ENCODE measurements around the gene PAMR1.
"Not testable (repeated sequence)": the region's sequence is repeated elsewhere in the genome, so short reads cannot be mapped to it uniquely, and the experiment has no call there.

The PAMR1 gene

DNA sequence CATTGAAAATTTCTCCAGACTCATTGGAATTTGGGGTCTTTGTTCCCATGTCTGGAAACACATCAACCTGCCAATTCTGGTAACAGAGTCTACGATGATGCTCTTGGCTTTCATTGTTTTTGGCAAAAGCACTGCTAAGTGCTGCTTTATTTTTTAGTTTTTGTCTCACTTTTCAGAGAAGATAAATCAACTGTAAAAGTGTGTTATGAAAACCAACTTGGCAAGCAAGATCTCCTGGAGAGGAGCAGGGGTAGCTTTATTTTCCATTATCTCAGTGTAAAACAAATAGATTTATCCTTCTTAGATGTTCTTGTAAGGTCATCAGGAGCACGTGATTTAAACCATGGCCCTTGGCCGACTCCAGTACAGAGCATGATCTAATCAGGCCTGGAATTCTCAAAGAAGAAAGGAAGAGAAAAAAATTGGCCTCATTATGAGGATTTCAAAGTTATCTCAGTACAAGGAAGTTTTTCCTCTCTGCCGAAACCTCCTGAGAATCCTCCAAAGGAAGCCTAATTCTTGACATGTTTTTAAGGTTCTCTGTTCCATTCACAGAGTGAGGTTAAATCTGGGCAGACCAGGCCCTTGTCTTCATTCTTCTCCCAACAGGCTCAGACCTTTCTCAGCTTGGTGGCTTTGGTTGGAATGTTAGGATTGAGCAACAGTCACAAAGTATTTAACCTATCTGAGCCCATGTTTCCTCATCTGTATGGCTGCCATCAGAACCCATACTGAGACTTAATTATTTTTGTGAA, 16.4 kb upstream of the PAMR1 start:
- no peak for DNase-seq

DNA sequence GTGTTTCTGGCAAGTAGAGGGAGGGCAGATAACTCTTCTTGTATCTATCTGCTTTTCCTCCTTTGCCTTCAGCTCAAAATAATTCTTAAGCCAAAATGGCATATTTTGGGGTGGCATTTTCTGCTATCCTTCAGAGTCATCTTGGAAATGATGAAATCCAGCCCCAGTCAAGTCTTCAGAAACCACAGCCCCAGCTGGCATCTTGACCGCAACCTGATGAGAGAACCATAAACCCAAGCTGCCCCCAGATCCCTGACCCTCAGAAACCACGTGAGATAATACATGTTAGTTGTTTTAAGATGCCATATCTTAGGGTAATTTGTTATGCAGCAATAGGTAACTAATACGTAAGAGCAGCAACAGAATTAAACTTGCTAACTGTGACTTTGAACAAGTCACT, 15.1 kb upstream of the PAMR1 start:
- DNase-seq = no peak

DNA sequence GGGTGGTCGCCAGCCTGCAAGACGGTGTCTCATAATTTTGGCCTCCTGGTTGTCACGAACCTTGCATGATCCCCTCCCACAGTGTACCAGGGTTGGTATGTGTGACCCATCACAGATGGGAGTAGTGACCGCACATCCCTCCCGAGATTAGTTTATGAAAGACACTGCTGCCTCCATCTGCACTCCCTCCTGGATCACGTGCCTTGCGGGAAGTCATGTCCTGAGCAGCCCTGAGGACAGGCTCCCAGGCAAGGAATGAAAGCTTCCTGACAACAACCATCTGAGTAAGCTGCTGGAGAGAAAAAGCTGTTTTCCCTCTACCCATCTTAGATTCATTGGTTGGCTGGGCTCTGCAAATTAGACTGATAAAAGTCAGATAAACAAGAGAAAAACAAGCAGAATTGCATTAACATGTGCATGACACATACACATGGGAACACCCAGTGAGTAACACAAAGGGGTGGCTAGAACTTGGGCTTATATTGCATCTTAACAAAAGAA, 14.4 kb upstream of the PAMR1 start:
- no peak for DNase-seq

DNA sequence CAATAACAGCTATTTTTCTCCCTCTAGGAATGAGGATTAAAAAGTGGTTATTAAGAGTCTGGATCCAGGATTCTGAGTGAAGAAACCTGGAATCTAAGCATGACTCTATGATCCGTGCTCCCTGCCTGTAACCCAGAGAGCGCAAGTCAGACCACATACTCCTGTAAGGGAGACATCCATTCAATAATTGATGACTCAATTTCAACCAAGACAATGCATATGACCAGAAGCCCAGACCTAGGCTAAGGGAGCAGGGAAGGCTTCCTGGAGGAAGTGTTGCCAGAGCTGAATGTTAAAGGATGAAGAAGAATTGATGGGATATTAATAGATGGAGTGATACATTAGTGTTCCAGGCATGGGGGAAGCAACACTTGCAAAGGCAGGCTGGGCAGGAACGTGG, 13.8 kb upstream of the PAMR1 start:
- DNase-seq = no peak

GRCh38 chr11:35536470-35536869, 11.1 kb upstream of the PAMR1 start:
- no peak for DNase-seq

DNA sequence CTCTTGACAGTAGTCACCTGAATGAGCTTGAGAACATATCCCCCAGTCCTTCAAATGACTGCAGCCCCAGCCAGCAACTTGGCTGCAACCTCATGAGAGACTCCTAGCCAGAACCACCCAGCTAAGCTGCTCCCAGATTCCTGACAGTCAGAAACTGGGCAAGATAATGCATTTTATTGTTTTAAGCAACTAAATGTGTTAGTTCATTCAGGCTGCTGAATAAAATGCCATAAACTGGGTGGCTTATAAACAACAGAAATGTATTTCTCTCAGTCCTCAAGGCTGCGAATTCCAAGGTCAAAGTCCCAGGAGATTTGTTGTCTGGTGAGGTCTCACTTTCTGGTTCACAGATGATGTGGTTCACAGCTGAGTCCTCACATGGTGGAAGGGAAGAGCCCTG, 5.8 kb upstream of the PAMR1 start:
- DNase-seq = no peak

GRCh38 chr11:35529971-35530495, 4.6 kb upstream of the PAMR1 start:
- DNase-seq = no peak

GRCh38 chr11:35526370-35526792, 965 bp upstream of the PAMR1 start:
- no peak for DNase-seq

DNA sequence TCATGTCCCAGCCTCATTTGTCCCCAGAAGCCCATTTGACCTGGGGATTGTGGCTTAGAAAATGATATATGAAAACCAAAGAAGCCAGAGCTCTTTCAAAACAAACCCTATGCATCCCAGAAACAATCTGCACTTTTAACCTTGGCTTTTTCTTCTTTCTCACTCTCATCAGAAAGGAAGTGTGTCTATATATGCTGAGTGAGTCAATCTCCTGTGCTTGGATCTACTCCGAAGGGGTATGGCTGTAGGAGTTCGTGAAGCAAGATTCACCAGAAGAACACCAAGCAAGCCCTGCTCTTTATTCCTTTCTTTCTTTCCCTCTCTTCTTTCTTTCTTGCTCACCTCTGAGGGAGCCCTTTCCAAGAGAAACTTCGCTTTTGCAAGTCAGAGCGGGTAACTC, 636 bp downstream of the PAMR1 start:
- DNase-seq = no peak

DNA sequence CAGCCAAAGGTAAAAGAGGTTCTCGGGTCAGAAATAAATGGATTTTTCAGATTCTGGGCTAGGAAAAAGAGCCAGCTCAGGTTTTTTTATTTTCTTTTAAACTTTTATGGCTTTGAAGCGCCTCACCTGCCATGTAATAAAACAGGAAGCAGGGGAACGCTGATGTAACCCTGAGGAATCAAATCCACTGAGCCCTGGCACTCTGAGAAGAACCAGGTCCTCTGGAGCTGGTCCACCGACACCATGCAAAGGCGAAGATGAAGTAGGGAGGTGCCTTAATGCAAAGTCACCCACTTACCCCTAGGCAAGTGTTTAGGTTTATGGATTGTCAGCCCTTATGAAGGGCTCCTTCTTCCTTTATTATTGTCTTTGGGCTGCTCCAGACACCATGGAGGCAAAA, 1.6 kb downstream of the PAMR1 start:
- DNase-seq = no peak

GRCh38 chr11:35523331-35523768, 2.1 kb downstream of the PAMR1 start:
- DNase-seq = no peak

GRCh38 chr11:35522091-35522490, 3.3 kb downstream of the PAMR1 start:
- DNase-seq = not testable (repeated sequence)

DNA sequence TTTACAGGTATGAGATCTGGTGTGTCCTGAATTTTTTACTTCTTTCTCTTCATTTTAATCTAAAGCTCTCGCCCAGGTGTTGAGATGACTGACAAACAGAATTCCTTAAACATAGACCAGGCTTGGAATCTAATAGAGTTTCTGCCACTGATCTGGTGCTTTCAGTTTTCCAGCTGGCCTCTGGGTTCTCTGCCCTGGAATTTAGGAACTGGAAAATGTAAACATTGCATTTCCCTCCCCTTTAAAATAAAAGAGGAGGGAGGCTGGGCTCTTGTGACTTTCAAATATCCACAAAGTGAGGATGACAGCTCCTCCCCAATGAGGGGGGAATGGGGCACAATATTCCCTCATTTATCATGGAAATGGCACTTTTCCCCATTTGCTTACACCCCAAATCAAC, 5.0 kb downstream of the PAMR1 start:
- no peak for DNase-seq

GRCh38 chr11:35518766-35519165, 6.7 kb downstream of the PAMR1 start:
- no peak for DNase-seq

GRCh38 chr11:35517481-35517880, 7.9 kb downstream of the PAMR1 start:
- no peak for DNase-seq

DNA sequence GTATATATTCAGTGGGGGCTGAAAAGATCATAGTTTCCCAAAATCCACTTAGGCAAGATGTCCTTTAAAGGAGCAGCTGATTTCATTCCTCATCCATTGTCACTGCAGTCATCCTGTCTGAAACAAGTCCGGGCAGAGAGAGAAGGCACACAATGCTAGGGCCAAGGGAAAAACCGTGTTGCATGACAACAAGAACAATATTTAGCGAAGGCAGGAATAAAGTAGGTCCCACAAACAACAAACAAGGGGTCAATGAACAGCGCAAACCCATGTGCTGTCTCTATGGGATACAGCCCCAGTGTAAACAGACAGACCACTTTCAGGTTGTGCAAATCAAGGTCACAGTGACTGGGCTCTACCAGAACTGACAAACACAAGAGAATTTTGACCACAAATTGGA, 9.0 kb downstream of the PAMR1 start:
- DNase-seq = no peak

DNA sequence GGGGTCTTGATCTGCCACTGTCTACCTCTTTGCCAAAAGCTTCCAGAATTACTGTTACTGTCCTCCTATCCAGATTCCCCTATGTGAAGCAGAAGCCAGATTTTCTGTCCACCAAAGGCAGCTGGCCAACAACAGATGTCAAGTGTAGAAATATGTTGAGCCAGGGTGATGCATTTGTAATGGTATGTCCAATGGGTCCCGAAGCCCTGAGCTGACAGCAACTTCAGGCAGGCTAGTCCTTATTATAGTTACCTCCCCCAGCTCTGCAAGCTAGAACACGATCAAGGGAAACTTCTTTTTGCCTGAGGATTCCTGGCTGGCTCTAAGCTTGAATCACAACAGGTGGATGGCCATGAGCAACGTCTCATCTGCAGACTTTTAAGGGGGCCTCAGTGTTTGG, 10.2 kb downstream of the PAMR1 start:
- no peak for DNase-seq

DNA sequence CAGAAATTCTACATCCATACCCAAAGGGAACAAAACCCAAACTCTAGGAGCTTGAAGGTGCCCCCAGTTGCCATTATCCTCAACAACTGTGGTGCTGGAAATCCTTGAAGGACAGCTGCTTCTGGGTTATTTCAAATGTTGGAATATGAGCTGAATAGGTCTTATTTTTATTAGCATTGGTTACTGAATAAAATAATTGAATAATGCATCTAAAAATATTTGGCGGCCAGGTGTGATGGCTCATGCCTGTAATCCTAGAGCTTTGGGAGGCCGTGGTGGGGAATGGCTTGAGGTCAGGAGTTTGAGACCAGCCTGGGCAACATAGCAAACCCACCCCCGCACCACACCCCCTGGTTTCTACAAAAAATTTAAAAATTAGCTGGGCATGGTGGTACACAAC, 10.9 kb downstream of the PAMR1 start:
- DNase-seq = no peak

GRCh38 chr11:35511666-35512065, 13.8 kb downstream of the PAMR1 start:
- DNase-seq = no peak

GRCh38 chr11:35507688-35508087, 17.7 kb downstream of the PAMR1 start:
- no peak for DNase-seq

DNA sequence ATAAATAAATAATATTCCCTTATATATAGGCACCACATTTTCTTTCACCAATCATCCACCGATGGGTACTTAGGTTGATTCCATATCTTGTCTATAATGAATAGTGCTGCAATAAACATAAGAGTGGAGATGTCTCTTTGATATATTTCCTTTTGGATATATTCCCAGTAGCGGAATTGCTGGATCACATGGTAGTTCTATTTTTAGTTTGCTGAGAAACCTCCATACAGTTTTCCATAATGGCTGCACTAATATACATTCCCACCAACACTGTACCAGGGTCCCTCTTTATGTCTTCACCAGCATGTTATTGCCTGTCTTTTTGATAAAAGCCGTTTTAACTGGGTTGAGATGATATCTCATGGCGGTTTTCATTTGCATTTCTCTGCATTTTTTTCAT, 23.6 kb downstream of the PAMR1 start:
- DNase-seq = no peak

DNA sequence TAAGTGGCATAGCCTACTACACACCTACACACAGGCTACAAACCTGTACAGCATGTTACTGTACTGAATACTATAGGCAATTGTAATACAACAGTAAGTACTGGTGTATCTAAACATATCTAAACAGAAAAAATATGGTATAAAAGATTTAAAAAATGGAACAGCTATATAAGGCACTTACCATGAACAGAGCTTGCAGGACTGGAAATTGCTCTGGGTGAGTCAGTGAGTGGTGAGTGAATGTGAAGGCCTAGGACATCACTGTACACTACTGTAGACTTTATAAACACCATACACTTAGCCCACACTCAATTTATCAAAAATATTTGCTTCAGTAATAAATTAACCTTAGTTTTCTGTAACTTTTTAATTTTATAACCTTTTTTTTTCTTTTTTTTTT, 24.7 kb downstream of the PAMR1 start:
- no peak for DNase-seq

DNA sequence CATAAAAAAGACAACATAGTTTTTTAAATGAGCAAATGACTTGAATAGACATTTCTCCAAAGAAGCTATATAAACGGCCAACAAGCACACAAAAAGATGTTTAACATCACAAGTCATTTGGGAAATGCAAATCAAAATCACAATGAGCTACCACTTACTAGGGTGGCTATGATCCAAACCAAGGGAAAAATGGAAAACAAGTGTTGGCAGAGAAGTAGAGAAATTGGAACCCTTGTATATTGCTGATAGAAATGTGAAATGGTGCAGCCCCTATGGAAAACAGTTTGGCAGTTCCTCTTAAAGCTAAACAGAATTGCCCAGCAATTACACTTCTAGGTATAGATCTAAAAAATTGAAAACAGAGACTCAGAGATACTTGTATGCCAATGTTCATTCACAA, 29.0 kb downstream of the PAMR1 start:
- no peak for DNase-seq

DNA sequence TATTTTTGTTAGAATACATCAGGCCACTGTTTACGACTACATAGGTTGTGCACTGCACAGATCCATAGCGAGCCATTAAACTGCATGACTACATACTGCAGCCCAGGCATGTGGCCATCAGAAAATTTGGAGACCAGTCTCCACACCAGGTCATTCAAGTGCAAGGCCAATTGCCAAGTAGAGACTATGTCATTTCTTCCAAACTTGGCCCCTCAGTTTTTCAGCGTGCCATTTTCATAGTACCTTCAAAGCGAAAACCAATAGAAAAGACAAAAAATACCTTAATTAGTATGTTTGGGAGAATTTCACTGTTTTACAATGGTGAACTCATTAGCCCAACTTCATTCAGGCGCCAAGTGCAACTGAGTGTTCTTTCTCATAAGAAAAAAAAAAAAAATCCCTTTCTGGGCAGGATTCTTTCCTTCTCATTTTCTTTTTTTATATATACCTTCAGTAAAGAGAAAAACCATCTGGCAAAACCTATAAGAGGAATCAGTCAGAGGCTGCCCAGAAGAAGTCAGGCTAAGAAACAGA, 30.4 kb downstream of the PAMR1 start:
- DNase-seq = no peak
